PC-3 (cell line): Measurements from ENCODE around the gene COMT. TPM values are rescaled to one million over a fixed set of nuclear protein-coding genes. Genes with fewer than 3 reads are reported as not detected.

ENCODE experiments used
- ATAC-seq: fragments of 200-7000 bp; cut with Tn5 transposase; 2 replicates; pipeline ENCODE4 v1.9.1; 2020; ENCODE audit warnings: mild to moderate bottlenecking, moderate library complexity
- BruUV-seq: library from RNA; stranded (reverse); fragments of 400-500 nt; replicated peaks from 2 replicates; lab custom pipeline; 2021; lab: Mats Ljungman, UMichigan
- CTCF ChIA-PET: fragments of 300-600 bp; sonication (Branson Sonifier 250); formaldehyde crosslinking; loops from one replicate; lab custom pipeline; 2022; ENCODE audit warnings: antibody characterized with exemption; lab: Charles Lee
- POLR2A ChIA-PET: fragments of 300-600 bp; sonication (Branson Sonifier 250); formaldehyde crosslinking; loops from one replicate; lab custom pipeline; 2022; ENCODE audit warnings: antibody characterized with exemption; ENCODE audit not compliant: unreplicated experiment; lab: Charles Lee
- DNase-seq: peaks from one replicate; pipeline ENCODE4 v3.0.0-alpha.2; 2015
- H2AFZ ChIP-seq: fragments of 300-600 bp; sonication (generic); 2 replicates; pipeline ENCODE4 v1.6.0; 2016; ENCODE audit warnings: antibody characterized with exemption, low read length
- H3F3A ChIP-seq: fragments of 300-600 bp; sonication (generic); one replicate; pipeline ENCODE4 v1.6.0; 2017; ENCODE audit warnings: antibody characterized with exemption, low read length, control low read depth, mild to moderate bottlenecking; ENCODE audit not compliant: unreplicated experiment
- H3K27ac ChIP-seq: fragments of 300-600 bp; sonication (generic); 2 replicates; pipeline ENCODE4 v1.5.1; 2016; ENCODE audit warnings: mild to moderate bottlenecking, low read length
- H3K27me3 ChIP-seq: fragments of 300-600 bp; sonication (generic); 2 replicates; pipeline ENCODE4 v1.6.1; 2016; ENCODE audit warnings: low read length, mixed read lengths
- H3K36me3 ChIP-seq: fragments of 300-600 bp; sonication (generic); 2 replicates; pipeline ENCODE4 v1.6.1; 2016; ENCODE audit warnings: low read depth, mixed run types, low read length, mixed read lengths
- H3K4me1 ChIP-seq: fragments of 300-600 bp; sonication (generic); 2 replicates; pipeline ENCODE4 v1.5.1; 2016; ENCODE audit warnings: low read length; ENCODE audit not compliant: insufficient read depth
- H3K4me2 ChIP-seq: fragments of 300-600 bp; sonication (generic); 2 replicates; pipeline ENCODE4 v1.6.0; 2016; ENCODE audit warnings: low read length
- H3K4me3 ChIP-seq: fragments of 300-600 bp; sonication (generic); 2 replicates; pipeline ENCODE4 v1.5.1; 2016; ENCODE audit warnings: mild to moderate bottlenecking, low read length, mixed read lengths
- H3K79me2 ChIP-seq: fragments of 300-600 bp; sonication (generic); 2 replicates; pipeline ENCODE4 v1.6.1; 2017; ENCODE audit warnings: low read length, mixed read lengths
- H3K9ac ChIP-seq: fragments of 300-600 bp; sonication (generic); 2 replicates; pipeline ENCODE4 v1.6.0; 2016; ENCODE audit warnings: mild to moderate bottlenecking, low read length
- H3K9me2 ChIP-seq: fragments of 300-600 bp; sonication (generic); replicated peaks from 2 replicates; pipeline ENCODE4 v1.6.1; 2016; ENCODE audit warnings: mixed run types, low read length, mixed read lengths
- H3K9me3 ChIP-seq: fragments of 300-600 bp; sonication (generic); 2 replicates; pipeline ENCODE4 v1.6.1; 2016; ENCODE audit warnings: low read length, mixed read lengths
- H4K20me1 ChIP-seq: fragments of 300-600 bp; sonication (generic); 2 replicates; pipeline ENCODE4 v1.6.1; 2016; ENCODE audit warnings: low read length, mixed read lengths
- CTCF ChIP-seq: fragments of 300-600 bp; sonication (generic); conservative IDR thresholded peaks from 2 replicates; pipeline ENCODE4 v1.5.1; 2017; ENCODE audit warnings: antibody characterized with exemption, low read depth, mild to moderate bottlenecking, low read length
- EZH2 ChIP-seq: fragments of 300-600 bp; sonication (generic); IDR thresholded peaks from one replicate; pipeline ENCODE4 v1.6.1; 2017; ENCODE audit warnings: antibody characterized with exemption, mild to moderate bottlenecking, low read length; ENCODE audit not compliant: unreplicated experiment
- EZH2phosphoT487 ChIP-seq: fragments of 300-600 bp; sonication (generic); IDR thresholded peaks from 2 replicates; pipeline ENCODE4 v1.6.1; 2018; ENCODE audit warnings: mild to moderate bottlenecking, antibody characterized with exemption, low read length, borderline replicate concordance
- intact Hi-C: fragments of 100-400 bp; cut with micrococcal nuclease; formaldehyde crosslinking; loops from 2 replicates; pipeline ENCODE4 v1.9.0; 2023
- total RNA-seq: library from RNA; depleted of rRNA; stranded (reverse); fragments of >200 nt; gene quantifications from 2 replicates; pipeline ENCODE4 v1.2.3, GENCODE V29; 2014

COMT gene
- total RNA-seq, 1 experiment from 2014 or later: 204 TPM

- no TSS peak for BruUV-seq
- DNase-seq: no peak
- Histone ChIP-seq H3K9me3 (no peaks in the 10 kb centered on the region), H3K27me3 (no peaks in the 10 kb centered on the region), H3K9ac (no peak overlapping the region), H3K79me2 (peaks cover 9% of the 10 kb centered on the region), H3K4me2 (no peak overlapping the region), H3K27ac (no peak overlapping the region), H3F3A (no peaks in the 10 kb centered on the region), H2AFZ (no peak overlapping the region), H3K4me3 (no peak overlapping the region), H3K36me3 (no peaks in the 10 kb centered on the region; the same call in 1 of the 2 replicates), H4K20me1 (no peaks in the 10 kb centered on the region), H3K9me2 (no peaks in the 10 kb centered on the region), H3K4me1 (peaks cover 7% of the 10 kb centered on the region)
- intact Hi-C loops: no loop called here
- ChIA-PET CTCF (no interaction called here), POLR2A (no interaction called here)
- TF ChIP-seq EZH2 (no peak), EZH2phosphoT487 (no peak), CTCF (no peak)
- ATAC-seq: no peak
These were observed 26.9 kb downstream of the COMT start for GRCh38 chr22:19968450-19968891.

GRCh38 chr22:19969141-19969928 lies 27.8 kb downstream of the COMT start:
- DNase-seq: no peak
- TF ChIP-seq EZH2 (no peak), CTCF (no peak), EZH2phosphoT487 (no peak)
- Histone ChIP-seq H3F3A (no peaks in the 10 kb centered on the region), H3K9ac (no peak overlapping the region), H3K4me2 (no peak overlapping the region), H2AFZ (no peak overlapping the region), H3K27me3 (no peaks in the 10 kb centered on the region), H3K9me3 (no peaks in the 10 kb centered on the region), H3K27ac (no peak overlapping the region), H4K20me1 (no peaks in the 10 kb centered on the region), H3K79me2 (0 out of 2 replicates have a peak, but pooled peaks cover under 1% of the 10 kb centered on the region), H3K4me1 (no peaks in the 10 kb centered on the region), H3K9me2 (no peaks in the 10 kb centered on the region), H3K4me3 (no peak overlapping the region), H3K36me3 (no peaks in the 10 kb centered on the region)
- BruUV-seq: no TSS peak
- ChIA-PET POLR2A (no interaction called here), CTCF (no interaction called here)
- intact Hi-C loops: no loop called here
- no peak for ATAC-seq

- DNase-seq (no peak), ATAC-seq (no peak; the same call in none of the 2 replicates)
- ChIA-PET CTCF (no interaction called here), POLR2A (no interaction called here)
- Histone ChIP-seq H3K4me2 (no peak overlapping the region), H3K79me2 (no peaks in the 10 kb centered on the region), H3K9me3 (no peaks in the 10 kb centered on the region), H3K9me2 (no peaks in the 10 kb centered on the region), H3K27ac (no peak overlapping the region), H3K4me1 (no peaks in the 10 kb centered on the region), H2AFZ (no peak overlapping the region), H3K9ac (no peak overlapping the region), H3K27me3 (no peaks in the 10 kb centered on the region), H3F3A (no peaks in the 10 kb centered on the region), H4K20me1 (no peaks in the 10 kb centered on the region), H3K4me3 (no peak overlapping the region), H3K36me3 (no peaks in the 10 kb centered on the region)
- TF ChIP-seq EZH2phosphoT487: no peak
- TF ChIP-seq CTCF: no peak
- no peak for TF ChIP-seq EZH2
- intact Hi-C loops: loop anchor here (1.0 kb wide), 1 partner anchor 58 kb away; no protein-coding TSS in a partner anchor
- BruUV-seq: no TSS peak
These were observed 28.5 kb downstream of the COMT start for GRCh38 chr22:19970031-19970478.
